GM10248 (cell line): ENCODE measurements around the gene ARHGAP15.

Source experiments
- CTCF ChIA-PET: fragments of 300-600 bp; sonication (Branson Sonifier 250); formaldehyde crosslinking; extraction: SDS; loops from one replicate; lab custom pipeline; 2021; ENCODE audit warnings: antibody characterized with exemption; lab: Yijun Ruan, JAX
- POLR2A ChIA-PET: fragments of 350-650 bp; sonication (Branson Sonifier 250); formaldehyde crosslinking; extraction: SDS; loops from one replicate; lab custom pipeline; 2020; ENCODE audit warnings: antibody characterized with exemption; lab: Yijun Ruan, JAX
- DNase-seq: peaks from one replicate; pipeline ENCODE4 v3.0.0; 2012; ENCODE audit errors: extremely low spot score
- TF ChIP-seq, protein P1 (sequence below): IDR thresholded peaks from 2 replicates; pipeline ENCODE4 v1.5.1; 2012; ENCODE audit warnings: mild to moderate bottlenecking, low read depth; ENCODE audit errors: extremely low read depth, missing control alignments, control extremely low read depth

The ARHGAP15 gene

DNA sequence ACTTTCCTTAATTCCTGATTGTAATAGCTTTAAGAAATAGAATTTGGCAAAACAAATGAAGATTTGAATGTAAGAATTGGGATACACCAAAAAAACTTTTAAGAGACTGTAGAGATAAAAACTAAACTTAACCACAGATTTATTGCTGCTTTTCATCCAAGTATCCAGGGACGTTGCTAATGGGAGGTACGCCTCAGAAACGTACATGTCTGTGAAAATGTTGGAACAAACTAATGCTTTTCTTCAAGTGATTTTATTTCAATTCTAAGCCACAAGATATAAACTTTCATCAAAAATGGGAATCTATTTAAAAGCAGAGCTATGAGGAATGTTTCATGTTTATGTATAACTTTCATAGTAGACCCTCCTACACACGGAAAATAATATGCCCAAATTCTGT, 66.3 kb downstream of the ARHGAP15 start:
- DNase-seq: no peak
- CTCF ChIA-PET: interaction anchor here (1.3 kb wide), 1 partner anchor 85 kb away, joined by 3 read pairs; no protein-coding TSS in a partner anchor
- TF ChIP-seq, protein P1, sequence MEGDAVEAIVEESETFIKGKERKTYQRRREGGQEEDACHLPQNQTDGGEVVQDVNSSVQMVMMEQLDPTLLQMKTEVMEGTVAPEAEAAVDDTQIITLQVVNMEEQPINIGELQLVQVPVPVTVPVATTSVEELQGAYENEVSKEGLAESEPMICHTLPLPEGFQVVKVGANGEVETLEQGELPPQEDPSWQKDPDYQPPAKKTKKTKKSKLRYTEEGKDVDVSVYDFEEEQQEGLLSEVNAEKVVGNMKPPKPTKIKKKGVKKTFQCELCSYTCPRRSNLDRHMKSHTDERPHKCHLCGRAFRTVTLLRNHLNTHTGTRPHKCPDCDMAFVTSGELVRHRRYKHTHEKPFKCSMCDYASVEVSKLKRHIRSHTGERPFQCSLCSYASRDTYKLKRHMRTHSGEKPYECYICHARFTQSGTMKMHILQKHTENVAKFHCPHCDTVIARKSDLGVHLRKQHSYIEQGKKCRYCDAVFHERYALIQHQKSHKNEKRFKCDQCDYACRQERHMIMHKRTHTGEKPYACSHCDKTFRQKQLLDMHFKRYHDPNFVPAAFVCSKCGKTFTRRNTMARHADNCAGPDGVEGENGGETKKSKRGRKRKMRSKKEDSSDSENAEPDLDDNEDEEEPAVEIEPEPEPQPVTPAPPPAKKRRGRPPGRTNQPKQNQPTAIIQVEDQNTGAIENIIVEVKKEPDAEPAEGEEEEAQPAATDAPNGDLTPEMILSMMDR: no peak
- POLR2A ChIA-PET: no interaction called here

DNA sequence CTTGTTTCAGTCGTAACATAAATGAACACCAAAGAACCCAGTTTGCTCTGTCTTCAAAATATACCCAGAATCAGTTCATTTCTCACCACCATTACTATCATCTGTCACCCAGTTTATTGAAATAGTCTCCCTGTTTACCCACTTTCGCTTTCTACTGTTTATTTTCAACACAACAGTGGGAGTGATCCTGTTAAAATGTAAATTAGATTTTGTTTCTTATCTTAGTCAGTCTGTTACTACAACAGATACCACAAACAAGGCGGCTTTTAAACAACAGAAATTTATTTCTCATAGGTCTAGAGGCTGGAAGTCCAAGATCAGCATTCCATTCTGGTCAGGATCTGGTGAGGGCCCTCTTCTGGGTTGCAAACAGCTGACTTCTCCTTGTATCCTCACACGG, 74.8 kb downstream of the ARHGAP15 start:
- ChIA-PET CTCF (interaction anchor here (0.8 to 2.3 kb wide), 8 partner anchors 11 to 93 kb away, joined by 3 to 10 read pairs (median 3); no protein-coding TSS in a partner anchor), POLR2A (no interaction called here)
- no peak for DNase-seq
- TF ChIP-seq, protein P1: no peak

DNA sequence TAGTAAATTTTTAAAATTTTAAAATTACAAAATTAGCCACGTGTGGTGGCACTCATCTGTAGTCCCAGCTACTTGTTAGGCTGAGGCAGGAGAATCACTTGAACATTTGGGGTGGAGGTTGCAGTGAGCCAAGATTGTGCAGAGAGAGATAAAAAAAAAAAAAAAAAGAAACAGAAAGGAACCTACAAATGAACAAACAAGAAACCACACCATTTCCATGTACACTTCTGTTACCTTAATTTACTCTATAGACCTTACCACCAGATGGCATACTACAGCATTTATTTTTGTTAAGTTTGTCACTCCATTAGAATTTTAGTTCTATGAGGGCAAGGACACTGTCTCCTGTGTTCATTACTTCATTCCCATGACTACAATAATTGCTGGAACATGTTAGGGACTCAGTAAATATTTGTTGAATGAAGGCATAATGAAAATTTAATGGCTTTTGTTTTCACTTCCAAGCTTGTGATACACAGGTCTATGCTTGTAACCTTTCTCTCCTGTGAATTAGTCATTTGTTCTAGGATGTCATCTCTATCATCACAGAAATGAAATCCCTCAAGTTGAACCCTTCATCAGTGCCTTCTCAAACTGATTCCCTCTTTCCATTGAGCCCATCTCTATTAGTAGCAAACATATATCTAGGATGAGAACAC, 76.0 kb downstream of the ARHGAP15 start:
- TF ChIP-seq, protein P1: peak; percentile 23
- POLR2A ChIA-PET: no interaction called here
- DNase-seq: peak; percentile 9
- CTCF ChIA-PET: interaction anchor here (1.2 to 2.3 kb wide), 7 partner anchors 12 to 94 kb away, joined by 3 to 6 read pairs (median 4); no protein-coding TSS in a partner anchor

DNA sequence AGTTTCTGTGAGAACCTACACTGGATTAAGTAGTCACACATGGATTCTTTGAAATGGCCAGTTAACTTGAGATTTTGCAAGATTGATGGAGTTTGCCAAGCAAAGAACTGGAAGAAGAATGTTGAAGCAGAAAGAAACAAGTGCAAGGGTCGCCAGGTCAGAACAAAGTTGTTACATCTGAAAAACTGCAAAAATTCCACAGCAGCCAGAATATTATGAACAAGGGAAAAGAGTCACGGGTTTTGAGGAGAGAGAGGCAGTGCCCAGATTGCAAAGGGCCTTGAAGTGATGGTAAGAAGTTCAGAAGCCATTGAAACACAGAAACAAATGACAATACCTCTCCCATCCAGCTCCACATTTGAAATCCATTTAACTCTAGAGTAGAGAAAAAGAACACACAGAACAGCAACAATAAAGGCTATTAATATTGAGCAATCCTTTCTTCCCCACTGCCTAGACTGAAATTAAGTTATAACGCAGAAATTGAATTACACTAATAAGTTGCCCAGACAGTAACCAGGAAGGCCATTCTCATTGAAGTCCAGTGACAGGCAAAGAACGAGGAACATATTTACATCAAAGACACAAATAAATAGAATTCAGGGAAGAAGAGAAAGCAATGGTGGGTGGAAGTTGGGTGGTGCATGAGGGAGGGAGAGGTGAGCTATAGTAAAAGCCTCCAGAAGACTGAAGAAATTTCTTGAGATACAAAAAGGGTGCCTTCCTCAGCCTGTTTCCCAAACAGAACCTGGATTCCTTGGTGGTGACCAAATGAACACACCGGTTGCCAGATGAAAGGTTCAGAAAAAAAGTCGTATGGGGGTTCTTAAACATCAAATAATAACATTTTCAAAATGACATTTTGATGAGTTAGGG, 80.6 kb downstream of the ARHGAP15 start:
- POLR2A ChIA-PET: no interaction called here
- TF ChIP-seq, protein P1: no peak
- DNase-seq: no peak
- CTCF ChIA-PET: interaction anchor here (1.2 kb wide), 1 partner anchor 36 kb away, joined by 4 read pairs; no protein-coding TSS in a partner anchor

DNA sequence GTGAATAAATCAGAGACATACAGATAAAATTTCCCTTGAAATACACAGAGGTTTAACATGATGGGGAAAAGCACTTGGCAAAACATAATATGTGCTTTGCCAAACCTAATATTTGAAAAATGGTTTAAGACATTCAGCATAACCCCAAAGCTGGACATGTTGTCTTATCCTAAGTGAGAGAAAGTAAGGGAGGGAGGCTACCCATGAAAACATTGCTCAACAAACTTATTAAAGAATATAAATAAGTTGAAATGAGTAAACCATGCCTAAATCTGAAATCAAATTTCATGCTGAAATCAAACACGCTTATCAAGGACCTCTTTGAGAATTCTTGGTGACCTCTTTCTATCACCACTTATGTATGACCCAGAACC, 81.2 kb downstream of the ARHGAP15 start:
- no peak for DNase-seq
- CTCF ChIA-PET: interaction anchor here (1.2 kb wide), 2 partner anchors 36 to 100 kb away, joined by 3 to 4 read pairs; no protein-coding TSS in a partner anchor
- TF ChIP-seq, protein P1: no peak
- POLR2A ChIA-PET: no interaction called here

DNA sequence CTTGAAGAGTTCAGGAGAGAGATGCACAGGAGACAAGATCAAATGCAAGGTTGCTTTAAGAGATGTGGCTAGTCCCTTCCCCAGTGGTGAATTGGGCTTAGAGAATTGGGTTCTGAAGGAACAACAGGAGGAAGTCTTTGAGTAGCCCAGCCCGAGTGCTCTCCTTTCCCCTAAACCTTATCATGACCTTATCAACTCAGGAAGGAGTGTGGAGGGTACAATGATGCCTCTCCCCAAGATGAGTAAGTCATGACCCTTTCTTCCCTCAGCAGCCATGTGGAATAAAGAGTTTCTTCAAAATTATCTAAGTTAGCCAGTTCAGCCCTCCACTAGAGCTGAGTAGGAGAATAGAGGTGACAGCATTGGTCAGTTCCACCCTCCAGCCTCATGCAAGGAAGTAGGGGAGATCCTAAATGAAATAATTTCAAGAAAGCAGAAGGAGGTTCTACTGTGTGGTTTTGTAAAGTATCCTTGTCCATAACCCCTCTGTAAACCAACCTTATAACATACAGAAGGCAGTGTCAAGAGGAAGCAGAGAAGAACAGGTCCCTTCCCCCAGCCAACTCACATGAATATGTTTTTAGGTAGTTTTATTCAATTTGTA, 88.4 kb downstream of the ARHGAP15 start:
- TF ChIP-seq, protein P1: no peak
- ChIA-PET POLR2A (no interaction called here), CTCF (interaction anchor here (0.8 to 3.6 kb wide), 6 partner anchors 8 to 183 kb away, joined by 3 to 9 read pairs (median 4); no protein-coding TSS in a partner anchor)
- DNase-seq: no peak
